ENCODE measurements around the gene PAX7.
"Not testable (repeated sequence)": the region's sequence is repeated elsewhere in the genome, so short reads cannot be mapped to it uniquely, and the experiment has no call there.

PAX7 gene

DNA sequence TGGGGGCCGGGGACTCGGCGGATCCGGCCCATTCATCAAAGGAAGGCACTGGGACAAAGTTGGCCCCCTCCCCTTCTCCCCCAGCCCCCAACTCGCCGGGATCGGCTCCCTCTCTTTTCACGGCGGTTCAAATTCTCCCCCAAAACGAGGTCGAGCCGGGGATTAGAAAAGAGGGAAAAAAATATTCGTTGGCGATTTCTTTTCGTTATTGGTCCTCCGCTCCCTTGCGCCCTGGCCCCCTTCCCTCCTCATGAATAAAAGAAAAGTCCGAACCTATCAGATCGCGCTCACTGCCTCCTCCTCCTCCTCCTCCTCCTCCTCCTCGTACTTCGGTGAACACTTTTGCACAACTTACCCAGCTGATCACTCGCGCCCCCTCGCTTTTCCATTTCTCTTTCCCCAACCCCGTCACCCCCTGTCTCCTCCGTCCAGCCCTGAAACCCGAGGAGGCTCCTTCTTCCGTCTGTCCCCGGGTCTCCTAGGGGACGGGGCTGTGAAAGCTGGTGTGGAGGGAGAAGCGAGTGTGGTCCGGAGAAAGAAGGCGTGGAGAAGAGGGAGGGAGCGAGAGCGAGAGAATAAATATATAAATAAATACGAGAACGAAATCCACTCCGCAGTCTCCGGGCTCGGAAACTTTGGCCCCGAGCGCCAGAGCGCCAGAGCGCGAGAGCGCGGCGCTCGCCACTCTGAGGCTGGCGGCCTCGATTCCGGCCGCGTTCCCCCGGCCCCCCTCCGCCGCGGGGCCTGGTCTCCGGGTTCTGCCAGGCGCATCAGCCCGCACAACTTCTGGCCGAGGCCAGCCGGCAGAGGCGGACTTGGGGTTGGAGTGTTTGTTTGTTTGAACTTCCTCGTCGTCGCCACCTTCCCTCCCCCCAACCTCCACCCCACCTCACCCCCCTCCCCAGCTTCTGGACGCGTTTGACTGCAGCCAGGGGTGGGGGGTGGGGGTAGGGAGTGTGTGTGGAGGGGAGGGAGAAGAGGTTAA lies at the start of gene PAX7:
PAX7 (plus strand) TSS at position 336 of the 985 bp plus-strand sequence. CDS start 758 bp downstream, outside the sequence.
- DNase-seq: no peak

DNA sequence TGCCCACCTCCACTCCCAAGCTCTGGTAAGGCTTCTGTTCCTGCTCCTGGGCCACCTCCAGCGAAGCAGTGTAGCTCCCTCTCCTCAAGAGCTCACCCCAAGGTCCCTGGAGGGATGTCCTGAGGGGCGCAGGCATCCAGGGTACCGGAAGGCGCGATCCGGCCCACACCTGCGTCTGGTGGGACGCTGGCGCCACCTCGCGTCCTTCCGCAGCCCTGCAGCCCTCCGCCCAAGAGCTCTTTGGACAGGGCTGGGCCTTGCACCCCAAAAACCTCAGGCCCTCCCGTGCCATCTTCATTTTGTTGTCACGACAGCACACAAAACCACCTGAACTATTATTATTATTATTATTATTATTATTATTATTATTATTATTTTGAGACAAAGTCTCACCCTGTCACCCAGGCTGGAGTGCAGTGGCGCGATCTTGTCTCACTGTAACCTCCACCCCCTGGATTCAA lies 49.2 kb upstream of the PAX7 start:
- DNase-seq: peak; percentile 58

GRCh38 chr1:18582890-18583289 lies 47.8 kb upstream of the PAX7 start:
- DNase-seq: no peak

- no peak for DNase-seq
Measured at GRCh38 chr1:18583326-18583941, 47.2 kb upstream of the PAX7 start.

DNA sequence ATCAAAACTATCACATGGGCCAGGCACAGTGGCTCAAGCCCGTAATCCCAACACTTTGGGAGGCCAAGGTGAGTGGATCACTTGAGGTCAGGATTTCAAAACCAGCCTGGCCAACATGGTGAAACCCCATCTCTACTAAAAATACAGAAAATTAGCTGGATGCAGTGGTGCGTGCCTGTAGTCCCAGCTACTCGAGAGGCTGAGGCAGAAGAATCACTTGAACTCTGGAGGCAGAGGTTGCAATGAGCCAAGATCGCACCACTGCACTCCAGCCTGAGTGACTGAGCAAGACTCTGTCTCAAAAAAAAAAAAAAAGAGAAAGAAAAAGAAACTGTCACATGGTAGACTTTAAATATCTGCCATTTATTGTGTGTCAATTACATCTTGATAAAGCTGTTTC lies 44.6 kb upstream of the PAX7 start:
- not testable (repeated sequence) for DNase-seq

DNA sequence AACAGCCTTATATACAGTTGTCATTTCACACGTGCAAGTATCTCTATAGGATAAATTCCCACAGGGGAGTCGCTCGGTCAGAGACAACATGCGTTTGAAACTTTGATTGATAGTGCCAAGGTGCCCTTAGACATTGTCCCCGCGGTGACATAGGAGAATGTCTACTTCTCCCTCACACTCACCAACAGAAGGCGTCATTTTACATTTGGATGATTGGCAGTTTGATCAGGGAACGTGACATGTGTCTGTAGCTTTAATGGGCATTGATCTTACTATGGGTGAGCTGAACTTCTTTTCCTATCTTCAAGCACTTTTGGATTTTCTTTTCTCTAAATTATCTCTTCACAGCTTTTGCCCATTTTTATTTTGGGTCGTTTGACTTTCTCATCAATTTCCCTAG lies 42.6 kb upstream of the PAX7 start:
- DNase-seq: no peak

- DNase-seq: no peak
Measured at GRCh38 chr1:18592368-18592767, 38.3 kb upstream of the PAX7 start.

DNA sequence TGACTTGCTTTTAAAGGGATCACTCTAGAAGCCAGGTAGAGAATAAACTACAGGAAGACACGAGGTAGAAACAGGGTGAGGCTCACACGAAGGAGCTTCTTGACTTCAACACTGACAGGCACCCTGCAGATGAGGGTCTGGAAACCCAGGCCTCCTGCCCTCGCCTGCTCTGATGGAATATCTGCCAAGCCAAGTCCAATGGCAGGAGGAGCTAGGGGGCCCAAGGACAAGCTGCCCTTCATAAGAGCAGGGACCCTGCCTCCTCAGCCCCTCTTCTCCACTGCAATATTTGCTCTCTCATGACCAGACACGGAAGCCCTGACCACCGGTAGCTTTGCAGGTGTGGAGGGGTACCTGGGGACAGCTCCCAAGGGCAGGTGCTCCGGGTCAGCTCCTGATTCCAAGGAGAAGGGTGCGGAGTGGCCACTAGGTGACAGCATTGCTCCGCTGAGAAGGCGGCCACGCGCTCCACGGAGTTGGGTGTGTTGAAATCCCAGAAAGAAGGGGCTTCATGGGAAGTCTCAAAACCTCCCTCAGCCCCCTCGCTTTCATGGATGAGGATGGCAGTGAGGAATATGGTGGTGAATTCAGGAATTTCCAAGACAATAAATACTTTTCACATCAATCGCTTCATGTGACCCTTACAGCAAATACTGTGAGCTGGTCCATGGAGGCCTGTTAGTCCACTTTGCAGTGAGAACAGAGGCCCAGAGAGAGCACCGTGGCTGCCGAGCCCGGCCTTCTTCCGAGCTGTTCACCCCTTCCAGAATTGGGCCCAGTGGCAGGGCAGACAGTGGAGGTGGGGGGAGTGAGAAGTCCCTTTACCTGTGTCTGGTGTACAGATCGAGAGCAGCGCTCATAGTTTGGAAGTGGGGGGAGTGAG lies 33.2 kb upstream of the PAX7 start:
- DNase-seq: peak; percentile 55

DNA sequence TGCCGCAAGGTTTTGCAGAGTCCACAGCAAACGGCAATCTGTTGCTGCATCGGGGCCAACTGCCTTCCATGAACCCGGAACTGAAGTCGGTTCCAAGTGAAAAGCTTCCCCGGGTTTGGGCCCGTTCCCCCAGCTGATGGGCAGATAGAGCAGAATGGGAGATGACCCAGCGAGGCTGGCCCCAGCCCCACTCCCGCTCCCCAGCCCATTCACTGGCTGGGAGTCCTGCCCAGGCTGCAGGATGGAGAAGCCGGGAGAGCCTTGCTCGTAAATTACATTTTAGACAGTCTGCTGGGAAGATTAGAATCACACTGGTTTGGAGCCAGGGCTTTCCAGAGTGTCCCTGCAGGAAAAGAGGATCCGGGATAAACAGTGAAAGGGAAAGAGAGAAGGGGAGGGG lies 31.6 kb upstream of the PAX7 start:
- DNase-seq: no peak

GRCh38 chr1:18599704-18600103 lies 30.9 kb upstream of the PAX7 start:
- no peak for DNase-seq

DNA sequence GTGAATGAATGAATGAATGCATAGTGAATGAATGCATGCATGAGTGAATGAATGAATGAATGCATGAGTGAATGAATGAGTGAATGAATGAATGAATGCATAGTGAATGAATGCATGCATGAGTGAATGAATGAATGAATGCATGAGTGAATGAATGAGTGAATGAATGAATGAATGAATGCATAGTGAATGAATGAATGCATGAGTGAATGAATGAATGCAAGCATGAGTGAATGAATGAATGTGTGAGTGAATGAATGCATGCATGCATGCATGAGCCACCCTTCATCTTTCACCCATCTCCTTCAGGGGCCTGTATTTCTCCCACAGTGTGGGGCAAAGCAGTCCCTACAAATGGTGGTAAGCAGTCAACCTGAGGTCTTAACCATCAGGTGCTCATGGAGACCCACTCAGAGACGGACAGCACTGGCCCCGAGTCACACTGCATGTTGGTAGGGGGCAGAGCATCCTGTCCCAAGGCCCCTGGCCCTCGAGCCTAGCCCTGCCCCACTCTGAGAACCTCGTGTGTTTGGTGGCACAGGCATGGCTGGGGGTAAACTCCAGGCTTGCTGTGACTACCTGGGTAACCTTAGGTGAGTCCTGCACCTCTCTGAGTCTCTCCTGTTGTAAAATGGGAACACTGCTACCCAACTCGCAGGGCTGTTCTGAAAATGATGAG lies 28.0 kb upstream of the PAX7 start:
- DNase-seq: no peak

DNA sequence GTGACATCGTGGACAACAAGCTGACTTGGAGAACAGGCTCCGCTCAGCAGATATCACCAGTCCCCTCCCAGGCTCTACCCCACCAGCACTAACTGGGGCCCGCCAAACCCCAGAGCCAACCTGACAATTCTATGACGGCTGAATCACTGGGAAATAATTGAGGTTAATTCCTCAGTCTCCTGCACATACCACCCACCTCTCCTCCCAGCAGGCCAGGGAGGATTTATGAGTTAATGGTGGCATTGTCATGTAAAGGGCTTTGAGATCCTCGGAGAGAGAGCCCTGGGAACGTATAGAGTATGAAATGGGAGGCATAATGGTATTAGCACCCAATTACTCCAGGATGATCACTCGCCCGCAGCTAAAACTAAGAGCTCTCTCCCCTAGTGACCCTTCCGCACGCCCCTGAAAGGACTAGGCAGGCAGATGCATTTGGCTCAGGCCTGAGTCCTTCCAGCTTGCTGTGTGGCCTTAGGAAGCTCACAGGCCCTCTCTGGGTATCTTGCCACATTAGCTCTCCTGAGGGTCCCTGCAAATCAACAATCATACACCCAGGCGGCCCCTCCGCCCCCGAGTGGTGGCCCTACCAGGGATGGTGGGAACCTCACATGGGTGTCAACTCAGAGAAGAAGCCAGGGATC lies 27.3 kb upstream of the PAX7 start:
- no peak for DNase-seq

DNA sequence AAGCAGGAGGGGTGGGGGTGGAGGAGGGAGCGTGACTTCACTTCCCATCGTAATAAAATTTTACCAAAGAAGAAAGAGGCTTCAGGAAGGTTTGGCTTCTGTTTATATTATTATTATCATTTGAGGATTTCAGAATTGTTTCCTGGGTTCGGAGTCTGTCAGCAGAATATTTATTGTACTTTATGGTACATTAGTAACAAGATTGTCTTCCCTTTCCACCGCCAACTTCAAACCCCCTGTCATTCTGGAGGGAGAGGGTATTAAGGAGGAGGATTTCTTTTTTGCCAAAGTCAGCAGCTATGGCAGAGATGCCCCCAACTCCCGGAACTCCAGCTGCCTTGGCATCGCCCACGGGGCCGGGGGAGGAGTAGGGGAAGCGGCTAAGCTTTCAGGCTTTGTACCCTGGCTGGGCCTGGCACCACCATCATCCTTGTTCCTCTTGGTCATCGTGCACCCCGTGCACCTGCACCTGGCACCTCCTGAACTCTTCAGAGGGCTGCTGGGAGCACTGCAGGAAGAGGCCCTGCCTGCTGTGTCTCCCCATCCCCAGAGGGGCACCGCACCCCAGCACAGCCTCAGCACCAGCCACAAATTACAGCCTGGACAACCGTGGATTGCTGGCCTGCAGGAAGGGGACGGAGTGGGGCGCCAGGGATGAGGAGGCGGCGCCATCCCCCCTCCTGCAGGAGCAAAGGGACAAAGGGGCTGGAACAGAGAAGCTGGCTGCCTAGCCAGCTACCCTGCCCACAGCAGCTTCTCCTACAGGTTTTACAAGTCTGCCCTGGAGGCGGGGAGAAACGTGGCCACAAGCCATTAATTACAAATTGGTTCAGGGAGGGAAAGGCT lies 24.0 kb upstream of the PAX7 start:
- no peak for DNase-seq

- DNase-seq: no peak
Measured at GRCh38 chr1:18607289-18607760, 23.3 kb upstream of the PAX7 start.

GRCh38 chr1:18608534-18608933 lies 22.1 kb upstream of the PAX7 start:
- no peak for DNase-seq

DNA sequence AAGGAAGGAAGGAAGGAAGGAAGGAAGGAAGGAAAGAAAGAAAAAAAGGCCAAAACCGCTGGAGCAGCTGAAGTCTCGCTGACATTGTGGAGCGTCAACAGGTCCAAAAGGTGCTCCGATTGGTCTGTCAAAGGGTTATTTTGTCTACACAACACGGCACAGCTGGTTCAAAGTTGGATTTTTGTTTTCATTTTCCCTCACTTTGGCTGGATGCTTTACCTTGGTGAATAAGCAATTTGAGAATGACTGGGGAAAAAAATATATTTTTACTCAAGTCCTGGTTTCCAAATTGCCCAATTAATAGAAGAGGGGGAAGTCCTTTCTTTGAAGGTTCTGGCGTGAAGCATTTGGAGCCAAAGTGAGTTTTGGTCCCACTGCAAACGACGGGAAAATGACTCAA lies 19.3 kb upstream of the PAX7 start:
- DNase-seq: no peak

- DNase-seq: no peak
Measured at GRCh38 chr1:18612073-18612472, 18.6 kb upstream of the PAX7 start.

- DNase-seq: no peak
Measured at GRCh38 chr1:18614069-18614735, 16.4 kb upstream of the PAX7 start.

GRCh38 chr1:18618546-18619466 lies 11.8 kb upstream of the PAX7 start:
- DNase-seq: peak; percentile 59

Data from activated CD4-positive, alpha-beta T cell treated with anti-CD3 and anti-CD28 coated beads, Interleukin-2, Interleukin-6, amounts not matched to agents 100 ng/mL and 50 ng/mL, durations not matched to agents 16 hours and 8 hours (primary cell).